ENCODE results near the gene MATN1.
A peak's percentile ranks its signal among the peaks of the same experiment; 100 is the strongest.

The MATN1 gene

DNA sequence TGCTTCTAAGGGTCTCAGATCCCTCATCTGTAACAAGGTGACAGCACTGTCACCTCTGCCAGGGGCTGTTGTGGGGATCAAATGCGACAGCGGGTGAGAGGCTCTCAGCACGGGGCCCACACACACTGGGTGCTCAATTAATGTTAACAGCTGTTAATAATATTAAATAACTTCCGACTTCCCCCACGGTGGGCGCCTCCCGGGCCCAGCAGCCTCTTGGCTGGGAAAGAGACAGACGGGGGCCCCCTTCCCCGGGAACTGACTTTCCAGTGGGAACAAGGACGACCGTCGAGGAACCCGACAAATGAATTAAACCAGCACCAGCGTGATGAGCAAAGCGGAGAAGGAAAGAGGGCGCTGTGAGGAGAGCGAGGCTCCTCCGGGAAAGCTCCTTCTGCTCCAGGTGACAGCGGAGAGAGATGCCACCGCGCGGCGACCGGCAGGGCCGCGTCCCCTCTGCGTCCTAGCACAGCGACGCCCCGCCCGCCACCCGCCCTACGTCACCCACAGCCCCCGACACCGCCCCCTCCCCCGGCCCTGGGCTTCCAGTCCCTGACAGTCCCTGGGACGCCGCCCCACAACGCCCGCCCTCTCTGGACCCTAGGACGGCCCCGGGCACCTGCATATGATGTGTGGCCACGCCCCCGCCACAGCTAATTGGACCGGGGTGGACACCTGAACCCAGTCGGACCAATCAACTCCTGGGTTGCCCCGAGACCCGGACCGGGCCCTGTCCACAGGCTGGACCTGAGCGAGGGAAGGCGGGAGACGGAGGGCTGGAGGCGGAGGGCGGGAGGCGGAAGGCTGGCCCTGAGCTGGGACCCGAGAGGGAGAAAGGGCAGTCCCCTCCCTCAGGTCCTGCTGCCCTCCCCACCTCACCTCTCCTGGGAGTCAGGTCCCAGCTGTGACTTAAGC, 38.2 kb downstream of the MATN1 start:
- Histone ChIP-seq H3K4me3 (ENCODE audit: low read depth, low read length) (peak overlapping the region; percentile 42), H3K9ac (no peak overlapping the region), H2AFZ (peak overlapping the region; percentile 83), H3K27me3 (ENCODE audit: control insufficient read depth, insufficient read depth, low read length) (no peaks in the 10 kb centered on the region), H3K79me2 (no peaks in the 10 kb centered on the region), H3K4me2 (ENCODE audit: low read length) (peak overlapping the region; percentile 71), H3K27ac (no peak overlapping the region), H3K4me1 (no peaks in the 10 kb centered on the region), H3K36me3 (ENCODE audit: control insufficient read depth, insufficient read depth, low read length) (no peaks in the 10 kb centered on the region), H3K9me3 (ENCODE audit: control insufficient read depth, low read length) (no peaks in the 10 kb centered on the region)
- TF ChIP-seq, protein P1, sequence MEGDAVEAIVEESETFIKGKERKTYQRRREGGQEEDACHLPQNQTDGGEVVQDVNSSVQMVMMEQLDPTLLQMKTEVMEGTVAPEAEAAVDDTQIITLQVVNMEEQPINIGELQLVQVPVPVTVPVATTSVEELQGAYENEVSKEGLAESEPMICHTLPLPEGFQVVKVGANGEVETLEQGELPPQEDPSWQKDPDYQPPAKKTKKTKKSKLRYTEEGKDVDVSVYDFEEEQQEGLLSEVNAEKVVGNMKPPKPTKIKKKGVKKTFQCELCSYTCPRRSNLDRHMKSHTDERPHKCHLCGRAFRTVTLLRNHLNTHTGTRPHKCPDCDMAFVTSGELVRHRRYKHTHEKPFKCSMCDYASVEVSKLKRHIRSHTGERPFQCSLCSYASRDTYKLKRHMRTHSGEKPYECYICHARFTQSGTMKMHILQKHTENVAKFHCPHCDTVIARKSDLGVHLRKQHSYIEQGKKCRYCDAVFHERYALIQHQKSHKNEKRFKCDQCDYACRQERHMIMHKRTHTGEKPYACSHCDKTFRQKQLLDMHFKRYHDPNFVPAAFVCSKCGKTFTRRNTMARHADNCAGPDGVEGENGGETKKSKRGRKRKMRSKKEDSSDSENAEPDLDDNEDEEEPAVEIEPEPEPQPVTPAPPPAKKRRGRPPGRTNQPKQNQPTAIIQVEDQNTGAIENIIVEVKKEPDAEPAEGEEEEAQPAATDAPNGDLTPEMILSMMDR (IDR thresholded peaks at IDR 0.05) = no peak

DNA sequence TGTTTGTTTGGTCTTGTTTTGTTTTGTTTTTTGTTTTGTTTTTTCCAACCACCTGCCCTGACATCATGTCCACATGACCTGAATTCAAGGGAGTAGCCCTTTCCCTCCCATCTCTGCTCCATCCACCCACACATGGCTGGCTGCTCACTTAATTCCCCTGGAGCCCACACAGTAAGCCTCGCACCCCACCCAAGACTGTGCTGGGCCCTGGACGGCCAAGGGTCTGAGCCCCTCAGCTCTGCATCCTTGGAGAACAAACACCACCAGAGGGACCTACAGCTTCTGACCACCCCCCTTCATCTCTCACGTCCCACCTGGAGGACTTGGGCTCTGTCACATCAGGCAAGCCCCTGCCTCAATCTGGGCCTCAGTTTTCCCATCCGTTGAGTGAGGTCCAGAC, 39.1 kb downstream of the MATN1 start:
- H3K9me3 ChIP-seq (ENCODE audit: control insufficient read depth, low read length) = no peaks in the 10 kb centered on the region
- no peaks in the 10 kb centered on the region for H3K36me3 ChIP-seq (ENCODE audit: control insufficient read depth, insufficient read depth, low read length)
- TF ChIP-seq, protein P1 (IDR thresholded peaks at IDR 0.05) = no peak
- H3K4me1 ChIP-seq = no peaks in the 10 kb centered on the region
- no peaks in the 10 kb centered on the region for H3K27me3 ChIP-seq (ENCODE audit: control insufficient read depth, insufficient read depth, low read length)
- no peak overlapping the region for H3K4me3 ChIP-seq (ENCODE audit: low read depth, low read length)
- H2AFZ ChIP-seq = no peak overlapping the region
- no peak overlapping the region for H3K9ac ChIP-seq
- H3K4me2 ChIP-seq (ENCODE audit: low read length) = no peak overlapping the region
- H3K27ac ChIP-seq = no peak overlapping the region
- no peaks in the 10 kb centered on the region for H3K79me2 ChIP-seq

DNA sequence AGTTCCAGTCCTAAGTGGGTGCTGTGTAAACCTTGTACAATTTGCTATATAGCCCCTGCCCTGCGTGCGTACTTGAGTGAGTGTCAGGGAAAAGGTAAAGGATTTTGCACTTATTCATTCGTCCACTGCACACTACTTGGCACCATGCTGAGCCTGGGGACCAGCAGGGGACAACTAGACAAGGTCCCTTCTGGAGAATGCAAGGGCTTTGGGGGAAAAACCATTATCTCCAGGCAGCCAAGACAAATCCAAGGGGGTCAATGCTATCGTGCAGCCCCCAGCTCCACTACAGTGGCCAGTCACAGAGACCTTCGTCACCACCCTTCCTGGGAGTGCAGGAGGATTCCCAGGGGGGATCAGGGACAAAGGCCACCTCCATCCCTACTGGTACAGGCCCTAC, 39.7 kb downstream of the MATN1 start:
- H3K27me3 ChIP-seq (ENCODE audit: control insufficient read depth, insufficient read depth, low read length) = no peaks in the 10 kb centered on the region
- TF ChIP-seq, protein P1 (IDR thresholded peaks at IDR 0.05) = no peak
- no peak overlapping the region for H3K4me2 ChIP-seq (ENCODE audit: low read length)

DNA sequence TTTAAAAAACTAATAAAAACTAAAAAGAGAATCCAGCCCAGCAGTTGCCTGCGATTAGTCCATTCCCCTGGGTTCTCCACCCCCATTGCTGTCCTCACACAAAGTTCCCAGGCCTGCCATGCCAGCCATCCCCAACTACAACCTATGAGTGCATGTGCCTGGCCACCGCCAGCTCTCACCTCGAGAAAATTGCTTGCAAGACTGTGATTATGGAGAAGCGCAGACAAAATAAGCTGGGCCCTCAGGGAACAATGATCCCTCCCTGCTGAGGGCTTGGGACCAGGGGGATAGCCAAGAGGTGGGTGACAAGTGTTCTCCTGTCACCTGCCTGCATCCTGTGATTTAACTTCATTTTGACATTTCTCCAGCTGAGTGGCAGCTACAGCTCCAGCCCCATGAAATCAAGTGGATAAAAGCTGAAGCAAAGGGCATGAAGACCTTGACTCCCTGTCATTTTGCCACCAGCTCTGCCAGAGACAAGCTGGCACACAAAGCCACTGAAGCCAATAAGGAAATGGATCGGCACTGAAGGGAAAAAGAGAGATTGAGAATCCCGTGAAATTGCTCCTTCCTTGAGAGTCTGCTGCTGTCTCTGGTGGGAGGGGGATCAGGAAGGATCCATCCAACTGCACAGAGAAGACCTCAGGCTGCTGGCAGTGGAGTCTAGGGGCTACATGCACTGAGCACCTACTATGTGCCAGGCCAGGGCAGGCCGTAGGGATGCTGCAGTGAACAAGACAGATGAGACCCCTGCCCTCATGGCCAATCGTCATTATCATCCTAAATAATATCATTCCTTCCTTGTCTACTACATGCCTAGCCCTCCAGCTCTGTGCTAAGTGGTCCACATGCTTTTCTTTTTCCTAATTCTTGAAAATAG, 40.7 kb downstream of the MATN1 start:
- Histone ChIP-seq H3K79me2 (no peaks in the 10 kb centered on the region), H3K9me3 (ENCODE audit: control insufficient read depth, low read length) (no peaks in the 10 kb centered on the region), H3K36me3 (ENCODE audit: control insufficient read depth, insufficient read depth, low read length) (no peaks in the 10 kb centered on the region), H3K9ac (no peak overlapping the region), H3K4me3 (ENCODE audit: low read depth, low read length) (no peak overlapping the region), H3K27ac (no peak overlapping the region), H3K4me1 (no peaks in the 10 kb centered on the region), H2AFZ (no peak overlapping the region), H3K4me2 (ENCODE audit: low read length) (no peak overlapping the region), H3K27me3 (ENCODE audit: control insufficient read depth, insufficient read depth, low read length) (no peaks in the 10 kb centered on the region)
- TF ChIP-seq, protein P1 (IDR thresholded peaks at IDR 0.05) = no peak

More for the DNA sequence above, 39.7 kb downstream of the MATN1 start:
- Histone ChIP-seq H3K9me3 (ENCODE audit: control insufficient read depth, low read length) (no peaks in the 10 kb centered on the region), H3K27ac (no peak overlapping the region), H2AFZ (no peak overlapping the region), H3K79me2 (no peaks in the 10 kb centered on the region), H3K36me3 (ENCODE audit: control insufficient read depth, insufficient read depth, low read length) (no peaks in the 10 kb centered on the region), H3K4me1 (no peaks in the 10 kb centered on the region), H3K4me3 (ENCODE audit: low read depth, low read length) (no peak overlapping the region), H3K9ac (no peak overlapping the region)

Measured in parathyroid adenoma (tissue), 2 donors.